H1 (cell line): ENCODE data around the gene PLCB4. TPM values are rescaled to one million over a fixed set of nuclear protein-coding genes. Genes with fewer than 3 reads are reported as not detected.

Source experiments
- CBX5 ChIP-seq: fragments of 300-800, 300-1000 bp; sonication (generic); IDR thresholded peaks from 2 replicates; pipeline ENCODE4 v1.7.1; 2016; ENCODE audit warnings: antibody characterized with exemption, low read length, low read depth
- CHD1 ChIP-seq: IDR thresholded peaks from 2 replicates; pipeline ENCODE4 v1.6.1; 2012; ENCODE audit warnings: low read depth, low read length, improper control_type of control experiment
- POU5F1 ChIP-seq: IDR thresholded peaks from 2 replicates; pipeline ENCODE4 v1.6.1; 2011; ENCODE audit warnings: low read depth, mild to moderate bottlenecking, low read length, moderate library complexity
- SIN3A ChIP-seq, 2 experiments: IDR thresholded peaks in 1 of 2; conservative IDR thresholded peaks in 1 of 2; 2 replicates each; pipeline ENCODE4 v1.6.1; 2011 to 2012; ENCODE audit warnings: low read length in 2 of 2, improper control_type of control experiment in 1 of 2, low read depth in 1 of 2, mild to moderate bottlenecking in 1 of 2
- SRF ChIP-seq: IDR thresholded peaks from 2 replicates; pipeline ENCODE4 v1.6.1; 2011; ENCODE audit warnings: mild to moderate bottlenecking, low read depth, low read length, moderate library complexity
- TBP ChIP-seq: IDR thresholded peaks from 2 replicates; pipeline ENCODE4 v1.6.1; 2011; ENCODE audit warnings: low read depth, low read length, improper control_type of control experiment
- polyA plus RNA-seq, 7 experiments: library from polyadenylated mRNA; depleted of rRNA in 3 of 7; stranded (reverse) in 5 of 7; unstranded in 2 of 7; fragments of >200 nt in 5 of 7; fragments of 200-250 nt in 2 of 7; gene quantifications; 1 replicate in 5 of 7; 2 replicates in 1 of 7; 4 replicates in 1 of 7; pipeline versions ENCODE4 v1.2.1 to v1.2.3, GENCODE V29; 2011 to 2013; ENCODE audit warnings: missing spikeins in 2 of 7, mixed read lengths in 2 of 7
- total RNA-seq: library from RNA; stranded (reverse); fragmentation: NEBNext Ultra II Directional; extraction: Animal tissue kit (Norgen Biotek cat#: 25700); gene quantifications from 2 replicates; pipeline ENCODE4 v1.2.1, GENCODE V29; 2021
- TF ChIP-seq, protein P1 (sequence below): fragments of 300-600 bp; sonication (generic); IDR thresholded peaks from 2 replicates; pipeline ENCODE4 v1.7.1; 2012; ENCODE audit warnings: low read length, moderate library complexity, mild to moderate bottlenecking, inconsistent platforms; ENCODE audit not compliant: insufficient replicate concordance
- TF ChIP-seq, protein P2 (sequence below), 3 experiments: IDR thresholded peaks; 1 replicate in 2 of 3; 2 replicates in 1 of 3; pipeline versions ENCODE4 v1.5.1 to v1.6.1; 2011; ENCODE audit warnings: low read length in 3 of 3, mild to moderate bottlenecking in 3 of 3, inconsistent platforms in 2 of 3, low read depth in 1 of 3, moderate library complexity in 1 of 3; ENCODE audit not compliant: insufficient read depth in 1 of 3; ENCODE audit errors: control extremely low read depth in 1 of 3

Gene PLCB4
- total and polyA plus RNA-seq, 2 of the 8 experiments (the other 6 are each of a cell fraction or from before 2014, with no cell fraction given) = 3.2 to 14.1 TPM

DNA sequence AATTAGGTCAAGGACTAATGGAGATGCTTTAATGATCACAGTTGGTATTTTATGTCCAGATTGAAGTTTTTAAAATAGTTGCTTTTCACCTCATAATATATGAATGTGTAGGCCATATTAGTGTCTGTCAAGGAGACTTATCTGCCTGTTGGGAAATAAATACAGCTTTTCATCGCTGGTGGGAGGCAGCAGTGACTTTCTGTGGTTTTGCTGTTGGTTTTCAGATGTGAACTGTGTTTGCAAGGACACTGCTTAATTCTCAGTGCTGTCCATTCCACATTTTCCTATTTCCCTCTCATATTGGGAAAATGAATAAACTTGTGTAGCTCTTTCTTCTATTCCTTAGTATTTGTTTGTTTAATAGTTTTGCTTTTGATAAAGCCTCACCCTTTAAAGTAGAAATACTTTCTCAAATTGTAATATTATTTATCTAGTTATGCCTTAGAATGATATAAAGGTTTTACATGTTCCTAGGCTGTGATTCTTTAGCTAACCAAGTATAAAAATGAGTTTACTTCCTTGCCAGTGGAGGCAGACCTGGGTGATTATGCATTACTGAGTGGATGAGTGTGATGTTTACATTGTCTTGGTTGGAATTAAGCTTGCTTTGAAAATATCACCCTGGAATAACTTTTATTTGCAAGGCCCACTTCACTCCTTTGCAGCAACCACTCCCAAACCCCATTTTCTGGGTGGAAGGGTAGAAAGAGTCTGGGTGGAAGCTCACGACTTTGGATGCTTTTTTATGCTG, 3.3 kb downstream of the PLCB4 start (continued):
- TF ChIP-seq, protein P1, sequence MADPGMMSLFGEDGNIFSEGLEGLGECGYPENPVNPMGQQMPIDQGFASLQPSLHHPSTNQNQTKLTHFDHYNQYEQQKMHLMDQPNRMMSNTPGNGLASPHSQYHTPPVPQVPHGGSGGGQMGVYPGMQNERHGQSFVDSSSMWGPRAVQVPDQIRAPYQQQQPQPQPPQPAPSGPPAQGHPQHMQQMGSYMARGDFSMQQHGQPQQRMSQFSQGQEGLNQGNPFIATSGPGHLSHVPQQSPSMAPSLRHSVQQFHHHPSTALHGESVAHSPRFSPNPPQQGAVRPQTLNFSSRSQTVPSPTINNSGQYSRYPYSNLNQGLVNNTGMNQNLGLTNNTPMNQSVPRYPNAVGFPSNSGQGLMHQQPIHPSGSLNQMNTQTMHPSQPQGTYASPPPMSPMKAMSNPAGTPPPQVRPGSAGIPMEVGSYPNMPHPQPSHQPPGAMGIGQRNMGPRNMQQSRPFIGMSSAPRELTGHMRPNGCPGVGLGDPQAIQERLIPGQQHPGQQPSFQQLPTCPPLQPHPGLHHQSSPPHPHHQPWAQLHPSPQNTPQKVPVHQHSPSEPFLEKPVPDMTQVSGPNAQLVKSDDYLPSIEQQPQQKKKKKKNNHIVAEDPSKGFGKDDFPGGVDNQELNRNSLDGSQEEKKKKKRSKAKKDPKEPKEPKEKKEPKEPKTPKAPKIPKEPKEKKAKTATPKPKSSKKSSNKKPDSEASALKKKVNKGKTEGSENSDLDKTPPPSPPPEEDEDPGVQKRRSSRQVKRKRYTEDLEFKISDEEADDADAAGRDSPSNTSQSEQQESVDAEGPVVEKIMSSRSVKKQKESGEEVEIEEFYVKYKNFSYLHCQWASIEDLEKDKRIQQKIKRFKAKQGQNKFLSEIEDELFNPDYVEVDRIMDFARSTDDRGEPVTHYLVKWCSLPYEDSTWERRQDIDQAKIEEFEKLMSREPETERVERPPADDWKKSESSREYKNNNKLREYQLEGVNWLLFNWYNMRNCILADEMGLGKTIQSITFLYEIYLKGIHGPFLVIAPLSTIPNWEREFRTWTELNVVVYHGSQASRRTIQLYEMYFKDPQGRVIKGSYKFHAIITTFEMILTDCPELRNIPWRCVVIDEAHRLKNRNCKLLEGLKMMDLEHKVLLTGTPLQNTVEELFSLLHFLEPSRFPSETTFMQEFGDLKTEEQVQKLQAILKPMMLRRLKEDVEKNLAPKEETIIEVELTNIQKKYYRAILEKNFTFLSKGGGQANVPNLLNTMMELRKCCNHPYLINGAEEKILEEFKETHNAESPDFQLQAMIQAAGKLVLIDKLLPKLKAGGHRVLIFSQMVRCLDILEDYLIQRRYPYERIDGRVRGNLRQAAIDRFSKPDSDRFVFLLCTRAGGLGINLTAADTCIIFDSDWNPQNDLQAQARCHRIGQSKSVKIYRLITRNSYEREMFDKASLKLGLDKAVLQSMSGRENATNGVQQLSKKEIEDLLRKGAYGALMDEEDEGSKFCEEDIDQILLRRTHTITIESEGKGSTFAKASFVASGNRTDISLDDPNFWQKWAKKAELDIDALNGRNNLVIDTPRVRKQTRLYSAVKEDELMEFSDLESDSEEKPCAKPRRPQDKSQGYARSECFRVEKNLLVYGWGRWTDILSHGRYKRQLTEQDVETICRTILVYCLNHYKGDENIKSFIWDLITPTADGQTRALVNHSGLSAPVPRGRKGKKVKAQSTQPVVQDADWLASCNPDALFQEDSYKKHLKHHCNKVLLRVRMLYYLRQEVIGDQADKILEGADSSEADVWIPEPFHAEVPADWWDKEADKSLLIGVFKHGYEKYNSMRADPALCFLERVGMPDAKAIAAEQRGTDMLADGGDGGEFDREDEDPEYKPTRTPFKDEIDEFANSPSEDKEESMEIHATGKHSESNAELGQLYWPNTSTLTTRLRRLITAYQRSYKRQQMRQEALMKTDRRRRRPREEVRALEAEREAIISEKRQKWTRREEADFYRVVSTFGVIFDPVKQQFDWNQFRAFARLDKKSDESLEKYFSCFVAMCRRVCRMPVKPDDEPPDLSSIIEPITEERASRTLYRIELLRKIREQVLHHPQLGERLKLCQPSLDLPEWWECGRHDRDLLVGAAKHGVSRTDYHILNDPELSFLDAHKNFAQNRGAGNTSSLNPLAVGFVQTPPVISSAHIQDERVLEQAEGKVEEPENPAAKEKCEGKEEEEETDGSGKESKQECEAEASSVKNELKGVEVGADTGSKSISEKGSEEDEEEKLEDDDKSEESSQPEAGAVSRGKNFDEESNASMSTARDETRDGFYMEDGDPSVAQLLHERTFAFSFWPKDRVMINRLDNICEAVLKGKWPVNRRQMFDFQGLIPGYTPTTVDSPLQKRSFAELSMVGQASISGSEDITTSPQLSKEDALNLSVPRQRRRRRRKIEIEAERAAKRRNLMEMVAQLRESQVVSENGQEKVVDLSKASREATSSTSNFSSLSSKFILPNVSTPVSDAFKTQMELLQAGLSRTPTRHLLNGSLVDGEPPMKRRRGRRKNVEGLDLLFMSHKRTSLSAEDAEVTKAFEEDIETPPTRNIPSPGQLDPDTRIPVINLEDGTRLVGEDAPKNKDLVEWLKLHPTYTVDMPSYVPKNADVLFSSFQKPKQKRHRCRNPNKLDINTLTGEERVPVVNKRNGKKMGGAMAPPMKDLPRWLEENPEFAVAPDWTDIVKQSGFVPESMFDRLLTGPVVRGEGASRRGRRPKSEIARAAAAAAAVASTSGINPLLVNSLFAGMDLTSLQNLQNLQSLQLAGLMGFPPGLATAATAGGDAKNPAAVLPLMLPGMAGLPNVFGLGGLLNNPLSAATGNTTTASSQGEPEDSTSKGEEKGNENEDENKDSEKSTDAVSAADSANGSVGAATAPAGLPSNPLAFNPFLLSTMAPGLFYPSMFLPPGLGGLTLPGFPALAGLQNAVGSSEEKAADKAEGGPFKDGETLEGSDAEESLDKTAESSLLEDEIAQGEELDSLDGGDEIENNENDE = no peak
- TF ChIP-seq POU5F1 (no peak), SRF (no peak), CBX5 (no peak), SIN3A (conservative IDR thresholded peaks at IDR 0.05 in 1 of 2, IDR thresholded peaks at IDR 0.05 in 1 of 2; ENCODE audit: low read depth in 1 of 2, low read length in 2 of 2) (no peak), TBP (no peak), CHD1 (no peak)
- TF ChIP-seq, protein P2, sequence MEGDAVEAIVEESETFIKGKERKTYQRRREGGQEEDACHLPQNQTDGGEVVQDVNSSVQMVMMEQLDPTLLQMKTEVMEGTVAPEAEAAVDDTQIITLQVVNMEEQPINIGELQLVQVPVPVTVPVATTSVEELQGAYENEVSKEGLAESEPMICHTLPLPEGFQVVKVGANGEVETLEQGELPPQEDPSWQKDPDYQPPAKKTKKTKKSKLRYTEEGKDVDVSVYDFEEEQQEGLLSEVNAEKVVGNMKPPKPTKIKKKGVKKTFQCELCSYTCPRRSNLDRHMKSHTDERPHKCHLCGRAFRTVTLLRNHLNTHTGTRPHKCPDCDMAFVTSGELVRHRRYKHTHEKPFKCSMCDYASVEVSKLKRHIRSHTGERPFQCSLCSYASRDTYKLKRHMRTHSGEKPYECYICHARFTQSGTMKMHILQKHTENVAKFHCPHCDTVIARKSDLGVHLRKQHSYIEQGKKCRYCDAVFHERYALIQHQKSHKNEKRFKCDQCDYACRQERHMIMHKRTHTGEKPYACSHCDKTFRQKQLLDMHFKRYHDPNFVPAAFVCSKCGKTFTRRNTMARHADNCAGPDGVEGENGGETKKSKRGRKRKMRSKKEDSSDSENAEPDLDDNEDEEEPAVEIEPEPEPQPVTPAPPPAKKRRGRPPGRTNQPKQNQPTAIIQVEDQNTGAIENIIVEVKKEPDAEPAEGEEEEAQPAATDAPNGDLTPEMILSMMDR (IDR thresholded peaks at IDR 0.05; ENCODE audit: control extremely low read depth in 1 of 3, insufficient read depth in 1 of 3, low read depth in 1 of 3, low read length in 3 of 3) = no peak
